ENCODE results near the gene ASB2.

GRCh38 chr14:93965287-93965821, 11.0 kb downstream of the ASB2 start:
- TF ChIP-seq CTCF (conservative IDR thresholded peaks at IDR 0.05), result no peak
- no peak for TF ChIP-seq ZFX (IDR thresholded peaks at IDR 0.05)
